HG02970 (cell line): ENCODE results near the gene NFATC2.

ENCODE experiments used
- ATAC-seq: cut with Tn5 transposase; IDR thresholded peaks from one replicate; pipeline ENCODE4 v1.9.1; 2021; ENCODE audit warnings: mild to moderate bottlenecking, moderate library complexity, moderate number of reproducible peaks; ENCODE audit not compliant: unreplicated experiment, low FRiP score

The NFATC2 gene

DNA sequence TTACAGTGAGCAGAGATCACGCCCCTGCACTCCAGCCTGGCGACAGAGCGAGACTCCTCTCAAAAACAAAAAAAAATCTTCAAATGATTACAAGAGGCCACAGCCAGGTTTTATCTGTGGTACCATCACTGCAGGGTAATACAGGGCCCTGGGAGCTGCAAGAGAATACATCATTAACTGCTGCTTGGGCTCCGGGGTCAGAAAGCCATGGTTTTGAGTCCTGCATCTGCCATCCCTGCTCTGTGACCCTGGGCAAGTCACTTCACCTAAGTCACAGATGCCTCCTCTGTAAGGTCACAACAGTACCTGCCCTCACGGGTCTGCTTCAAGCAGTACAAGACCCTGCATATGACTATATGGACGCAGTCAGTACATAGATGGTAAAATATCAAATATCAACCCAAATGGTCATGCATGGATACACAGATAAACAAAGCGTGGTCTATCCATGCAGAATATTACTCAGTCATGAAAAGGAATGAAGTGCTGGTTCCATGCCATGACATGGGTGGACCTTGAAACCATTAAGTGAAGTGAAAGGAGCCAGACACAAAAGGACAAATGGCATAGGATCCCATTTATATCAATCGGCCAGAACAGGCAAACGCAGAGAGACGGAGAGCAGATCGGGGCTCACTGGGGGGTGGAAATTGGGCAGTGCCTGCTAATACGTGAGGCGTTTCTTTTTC lies 83.6 kb downstream of the NFATC2 start:
- ATAC-seq, result no peak

DNA sequence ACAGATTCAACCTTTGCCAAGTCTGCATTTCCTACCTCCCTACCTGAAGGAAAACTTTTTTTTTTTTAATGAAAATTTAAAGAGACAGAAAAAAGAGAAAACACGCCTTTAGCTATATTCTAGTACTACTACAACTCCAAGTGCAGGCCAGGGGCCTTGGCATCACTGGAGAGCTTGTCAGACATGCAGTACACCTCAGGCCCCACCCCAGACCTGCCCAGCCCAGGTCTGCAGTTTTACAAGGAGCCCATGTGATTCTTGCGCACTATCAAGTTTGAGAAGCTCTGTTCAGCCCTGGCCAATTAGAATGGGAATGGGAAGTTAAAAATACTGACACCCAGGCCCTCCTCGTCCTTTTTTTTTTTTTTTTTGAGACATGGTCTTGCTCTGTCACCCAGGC lies 85.0 kb downstream of the NFATC2 start:
- no peak for ATAC-seq

DNA sequence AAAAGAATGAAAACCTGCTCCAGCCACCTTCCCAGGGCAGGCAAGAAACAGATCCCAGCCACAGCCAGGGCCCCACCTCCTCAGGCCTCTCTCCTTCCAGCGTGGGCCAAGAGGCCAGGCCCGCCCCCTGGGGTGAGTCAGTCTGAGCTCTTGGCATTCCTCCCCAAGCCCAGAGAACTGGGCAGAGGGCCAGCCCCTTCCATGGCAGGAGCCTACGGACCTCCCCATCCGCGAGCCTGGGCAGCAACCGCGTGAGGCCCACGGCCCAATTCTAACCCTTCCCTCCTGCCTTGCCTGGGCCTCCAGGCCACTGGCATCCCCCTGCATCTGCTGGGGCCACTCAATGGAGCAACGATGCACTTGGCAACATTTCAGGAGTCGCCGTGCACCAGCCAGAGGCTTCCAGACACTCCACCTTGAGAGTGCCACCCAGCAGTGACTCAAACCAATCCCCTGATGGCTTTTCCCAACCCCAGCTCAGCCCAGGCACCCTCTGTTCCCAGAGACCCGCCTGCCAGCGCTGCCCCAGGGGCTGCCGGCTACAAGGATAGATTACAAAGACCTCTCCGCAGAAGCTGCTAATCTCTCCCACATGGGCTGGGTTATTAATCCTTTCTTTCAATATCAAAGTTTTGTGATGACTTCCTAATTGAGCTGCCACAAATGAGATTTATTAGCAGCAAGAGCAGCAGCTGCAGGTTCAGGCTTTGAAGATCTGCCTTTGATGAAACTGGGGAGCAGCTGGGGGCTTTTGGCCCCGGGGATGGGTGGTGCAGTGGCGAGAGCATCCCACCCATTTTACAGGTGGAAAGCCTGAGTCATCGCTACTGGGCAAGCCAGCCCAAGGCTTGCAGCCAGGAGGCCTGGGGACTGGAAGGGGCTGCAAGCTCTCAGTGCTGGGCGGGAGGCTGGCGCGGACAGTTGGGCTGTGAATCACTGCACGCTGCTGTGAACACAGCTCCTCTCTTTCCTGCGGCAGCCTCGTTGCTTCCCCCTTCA lies 85.7 kb downstream of the NFATC2 start:
- ATAC-seq, result no peak

DNA sequence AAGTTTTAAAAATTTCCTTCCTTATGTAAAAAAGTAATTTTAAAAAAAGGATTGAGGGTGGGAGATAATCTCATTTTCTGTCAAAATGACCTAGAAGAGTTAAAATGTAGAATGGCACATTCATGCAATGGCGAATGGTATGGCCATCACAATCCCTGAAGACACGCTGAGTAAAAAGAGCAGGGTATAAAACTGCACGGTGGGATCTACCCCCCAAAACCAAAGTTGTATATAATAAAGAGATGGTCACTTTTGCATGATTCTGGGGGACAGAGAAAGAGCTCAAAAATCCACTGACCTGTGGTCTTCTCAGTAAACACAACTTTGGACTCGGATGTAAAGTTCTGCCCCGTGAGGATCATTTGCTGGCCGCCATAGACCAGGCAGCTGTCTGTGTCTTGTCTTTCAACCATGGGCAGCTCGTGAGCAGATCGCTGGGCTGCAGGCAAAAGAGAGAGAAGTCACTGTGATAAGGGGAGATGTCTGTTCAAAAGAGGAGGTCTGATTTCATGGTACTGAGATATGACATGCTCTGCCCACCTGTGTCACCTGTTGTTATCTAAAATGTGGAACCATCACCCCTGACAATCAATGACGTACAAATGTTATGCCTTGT lies 88.2 kb downstream of the NFATC2 start:
- no peak for ATAC-seq

DNA sequence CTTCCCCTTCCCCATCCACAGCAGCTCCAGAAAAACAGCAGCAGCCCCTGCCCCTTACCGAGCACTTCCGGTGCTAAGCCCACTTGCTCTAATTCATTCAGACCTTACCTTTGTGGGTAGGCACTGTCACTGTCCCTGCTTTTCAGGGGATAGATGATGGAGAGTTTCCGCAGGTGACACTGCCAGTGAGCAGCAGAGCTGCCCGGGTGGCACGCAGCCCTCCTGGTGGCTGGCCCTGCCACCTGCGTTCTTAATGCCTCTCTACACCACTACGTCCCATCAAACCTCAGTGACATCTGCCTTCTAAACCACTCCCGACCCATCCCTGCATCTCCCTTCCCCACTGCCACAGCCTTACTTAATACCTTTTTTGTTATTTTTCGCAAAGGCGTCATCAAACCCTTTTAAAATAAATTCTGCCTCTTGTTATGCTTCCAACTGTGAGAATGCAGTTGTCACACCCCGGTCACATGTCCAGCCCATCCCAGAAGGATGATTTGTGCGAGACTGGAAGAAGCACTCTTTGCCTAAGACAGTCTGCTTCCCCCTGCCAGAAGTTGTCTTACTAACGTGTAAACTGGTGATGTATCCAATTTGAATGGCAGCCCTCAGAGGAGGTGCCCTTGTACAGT lies 89.7 kb downstream of the NFATC2 start:
- ATAC-seq, result no peak

DNA sequence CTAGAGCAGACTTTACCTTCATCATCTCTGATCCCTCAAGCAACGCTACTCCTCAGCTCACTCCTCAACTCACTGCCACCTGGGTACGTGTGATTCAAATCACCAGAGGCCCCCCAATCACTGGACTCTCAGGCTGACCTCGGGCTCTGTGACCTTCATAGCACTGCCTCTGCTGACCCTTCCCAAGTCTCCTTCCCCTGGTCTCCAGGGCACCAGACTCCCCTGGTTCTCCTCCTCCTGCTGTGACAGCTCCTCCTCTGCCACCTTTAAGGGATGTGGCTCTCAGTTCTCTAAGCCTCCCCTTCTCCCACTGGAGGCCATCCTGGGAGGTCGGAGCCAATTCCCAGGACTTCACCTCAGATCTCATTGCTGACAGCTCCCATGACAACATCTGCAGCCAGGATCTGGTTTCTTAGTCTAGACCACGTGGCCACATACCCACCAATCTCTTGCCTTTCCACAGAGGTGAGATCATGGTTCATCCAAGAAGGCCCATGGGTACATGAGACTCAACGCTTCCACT lies 90.4 kb downstream of the NFATC2 start:
- ATAC-seq, result no peak

DNA sequence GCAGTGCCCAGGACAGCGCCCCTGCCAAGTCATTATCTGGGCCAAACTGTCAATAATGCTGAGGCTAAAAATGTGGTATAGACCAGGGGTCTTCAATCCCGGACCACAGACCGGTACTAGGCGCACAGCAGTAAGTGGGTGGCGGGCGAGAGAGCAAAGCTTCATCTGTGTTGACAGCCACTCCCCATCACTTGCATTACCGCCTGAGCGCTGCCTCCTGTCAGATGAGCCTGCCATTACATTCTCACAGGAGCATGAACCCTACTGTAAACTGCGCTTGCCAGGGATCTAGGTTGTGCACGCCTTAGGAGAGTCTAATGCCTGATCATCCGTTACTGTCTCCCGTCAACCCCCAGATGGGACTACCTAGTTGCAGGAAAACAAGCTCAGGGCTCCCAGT lies 91.0 kb downstream of the NFATC2 start:
- no peak for ATAC-seq

DNA sequence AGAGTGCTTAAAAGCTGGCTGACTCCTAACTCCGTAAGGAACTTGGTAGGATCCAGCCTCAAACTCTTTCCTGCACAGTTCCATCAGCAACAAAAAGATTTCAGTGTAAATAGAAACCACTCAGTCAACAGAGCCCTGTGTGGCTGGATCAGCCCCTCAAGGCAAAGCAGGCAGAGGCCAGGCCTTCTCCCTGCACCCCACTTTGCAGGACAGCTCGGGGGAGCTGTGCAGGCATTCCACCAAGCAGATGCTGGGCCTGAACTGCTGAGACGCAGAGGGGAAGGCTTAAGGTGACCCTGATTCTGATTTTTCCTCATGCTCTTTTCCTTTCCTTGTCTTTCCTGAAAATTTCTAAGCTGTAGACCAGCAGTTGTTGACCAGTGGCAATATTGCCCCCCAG lies 91.5 kb downstream of the NFATC2 start:
- no peak for ATAC-seq

DNA sequence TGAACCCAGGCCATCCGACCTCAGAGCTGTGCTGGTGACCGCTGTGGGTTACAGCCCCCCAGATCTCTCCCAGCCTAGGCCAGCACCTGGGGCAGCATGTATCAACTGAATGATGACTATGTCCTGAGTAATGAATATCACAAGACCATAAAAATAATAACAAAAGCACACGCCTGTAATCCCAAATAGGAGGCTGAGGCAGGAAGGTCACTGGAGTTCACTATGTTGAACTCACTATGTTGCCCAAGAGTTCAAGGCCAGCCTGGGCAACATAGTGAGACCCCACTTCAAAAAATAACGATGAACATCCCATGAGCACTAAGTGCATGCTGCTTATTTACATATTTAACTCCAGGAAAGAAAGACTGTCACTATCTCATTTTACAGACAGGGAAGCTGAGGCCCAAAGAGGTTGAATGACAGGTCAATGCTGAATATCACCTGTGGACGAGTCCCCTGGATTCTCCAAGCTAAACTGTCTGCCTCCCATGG lies 92.3 kb downstream of the NFATC2 start:
- ATAC-seq, result no peak

DNA sequence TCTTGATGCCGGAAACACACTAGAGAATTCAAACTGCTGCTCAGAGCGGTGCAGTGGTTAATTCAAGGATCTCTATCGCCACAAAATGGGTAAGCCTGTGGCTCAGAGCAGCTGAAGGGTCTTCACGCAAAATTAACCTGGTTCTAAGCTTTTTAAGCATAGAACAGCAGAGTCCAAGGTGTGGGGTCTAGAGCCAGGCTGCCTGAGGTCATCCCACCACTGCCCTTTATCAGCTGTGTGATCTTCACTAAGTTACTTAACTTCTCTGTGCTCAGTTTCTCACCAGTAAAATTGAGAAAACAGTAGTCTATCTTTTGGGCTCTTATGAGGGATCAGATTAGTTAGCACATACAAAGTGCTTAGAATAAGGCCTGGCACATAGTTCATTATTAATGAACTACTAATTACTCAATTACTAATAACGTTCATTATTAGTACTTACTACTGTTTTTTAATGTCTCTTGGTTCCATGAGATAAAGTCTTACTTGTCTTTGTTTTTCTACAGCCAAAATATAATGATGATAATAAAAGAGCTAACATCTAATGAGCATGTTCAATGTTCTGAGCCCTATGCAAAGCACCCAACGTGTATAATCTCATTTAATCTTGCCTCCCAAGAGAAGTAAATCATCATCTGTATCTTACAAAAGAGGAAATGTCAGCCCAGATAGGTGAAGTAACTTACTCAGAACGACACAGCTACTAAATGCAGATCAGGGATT lies 92.9 kb downstream of the NFATC2 start:
- no peak for ATAC-seq

DNA sequence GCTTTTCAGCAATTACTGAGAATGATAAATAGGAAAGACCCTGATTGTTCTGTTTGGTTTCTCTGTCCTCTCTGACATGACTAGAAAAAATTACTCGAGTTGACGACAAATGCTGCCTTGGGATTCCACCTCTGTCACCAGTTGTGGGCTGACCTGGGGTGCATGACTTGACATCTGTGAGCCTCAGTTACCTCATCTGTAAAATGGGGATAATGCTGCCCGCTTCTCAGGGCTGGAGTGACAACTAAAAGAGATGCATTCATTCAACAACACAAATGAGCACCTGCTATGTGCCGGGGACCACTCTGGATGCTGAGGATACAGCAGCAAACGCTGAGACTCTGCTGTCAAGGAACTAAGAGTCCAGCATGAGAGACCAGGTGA lies 94.8 kb downstream of the NFATC2 start:
- no peak for ATAC-seq

DNA sequence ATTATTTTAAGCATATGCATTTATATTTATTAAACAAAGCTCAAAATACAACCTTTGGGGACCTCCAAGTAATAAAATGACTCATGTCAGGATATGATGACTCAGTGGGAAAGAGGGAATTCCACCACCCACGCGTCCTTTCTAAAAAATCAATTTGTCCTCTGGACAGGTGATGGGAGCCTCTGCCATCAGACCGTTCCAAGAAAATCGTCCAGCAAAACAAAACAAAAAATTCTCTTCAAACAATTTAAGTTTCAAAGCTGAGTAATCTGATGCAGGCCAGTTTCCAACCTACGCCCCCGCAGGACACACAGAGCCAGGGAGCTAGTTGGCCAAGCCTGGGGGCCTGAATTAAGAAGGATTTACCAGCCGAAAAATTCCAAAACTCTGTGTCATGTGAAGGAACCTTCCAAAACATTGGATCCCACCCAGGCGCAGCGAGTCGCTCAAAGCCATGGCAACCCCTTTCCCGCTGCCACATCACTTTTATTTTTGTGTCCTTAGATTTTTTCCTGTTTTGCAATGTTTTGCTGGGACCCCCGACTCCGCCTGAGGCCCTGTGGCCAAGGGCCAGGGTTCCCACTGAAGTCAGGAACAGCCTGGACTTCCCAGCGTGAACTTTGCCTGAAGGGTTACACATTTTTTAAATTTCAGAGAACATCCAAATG lies 95.3 kb downstream of the NFATC2 start:
- ATAC-seq, result no peak

DNA sequence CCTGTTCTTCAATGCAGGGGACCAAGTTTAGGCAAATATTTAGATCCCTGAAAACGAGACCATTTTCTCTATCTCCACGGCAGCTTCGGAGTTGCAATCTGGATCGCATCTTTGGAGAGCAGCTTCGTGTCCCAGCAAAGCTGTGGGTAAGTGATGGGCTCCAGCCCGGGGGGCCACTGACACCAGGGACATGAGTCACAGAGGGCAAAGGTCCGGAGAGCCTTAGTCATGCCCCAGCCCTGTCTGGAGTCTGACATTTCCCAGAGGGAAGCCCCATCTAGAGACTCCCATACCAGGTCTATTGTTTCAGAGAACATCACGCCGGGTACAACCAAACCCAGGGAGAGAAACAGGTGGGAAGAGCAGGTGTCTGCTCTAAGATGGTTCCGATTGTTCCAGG lies 95.9 kb downstream of the NFATC2 start:
- ATAC-seq, result no peak

DNA sequence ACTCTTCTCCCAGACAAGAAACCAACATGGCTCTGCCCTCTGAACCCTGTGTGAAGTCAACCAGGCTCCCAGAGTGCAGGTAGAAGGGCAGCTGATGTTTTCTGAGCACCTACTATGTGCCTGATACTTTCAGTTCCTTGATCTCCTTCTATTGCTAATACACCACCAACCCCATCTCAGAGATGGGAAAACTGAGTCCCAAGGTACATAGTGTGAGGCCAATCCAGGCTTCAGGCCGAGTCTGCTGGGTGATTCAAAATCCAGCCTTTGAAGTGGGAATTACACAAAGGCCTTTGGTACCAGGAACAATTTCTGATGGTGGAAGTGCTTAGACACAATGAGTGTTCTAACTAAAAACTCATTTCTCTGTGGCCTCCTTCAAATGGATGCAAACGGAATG lies 96.3 kb downstream of the NFATC2 start:
- no peak for ATAC-seq

DNA sequence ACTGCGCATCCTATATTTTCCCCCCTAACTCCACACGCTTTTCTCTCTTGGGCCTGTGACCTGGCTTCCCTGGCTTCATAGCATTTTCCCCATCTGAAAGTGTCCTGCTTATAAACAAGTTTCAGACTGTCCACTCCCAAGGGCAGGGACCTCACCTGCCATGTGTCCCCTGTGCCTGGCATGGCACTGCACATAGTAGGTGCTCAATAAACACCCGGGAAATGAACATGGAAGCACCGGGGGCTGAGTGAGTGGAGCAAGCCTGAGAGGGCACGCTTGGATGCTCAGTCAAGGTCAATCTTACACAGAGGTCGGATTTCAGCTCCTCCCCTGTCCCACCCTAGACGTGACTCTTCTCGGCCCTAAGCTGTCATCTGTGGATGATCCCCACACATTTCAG lies 96.9 kb downstream of the NFATC2 start:
- no peak for ATAC-seq

DNA sequence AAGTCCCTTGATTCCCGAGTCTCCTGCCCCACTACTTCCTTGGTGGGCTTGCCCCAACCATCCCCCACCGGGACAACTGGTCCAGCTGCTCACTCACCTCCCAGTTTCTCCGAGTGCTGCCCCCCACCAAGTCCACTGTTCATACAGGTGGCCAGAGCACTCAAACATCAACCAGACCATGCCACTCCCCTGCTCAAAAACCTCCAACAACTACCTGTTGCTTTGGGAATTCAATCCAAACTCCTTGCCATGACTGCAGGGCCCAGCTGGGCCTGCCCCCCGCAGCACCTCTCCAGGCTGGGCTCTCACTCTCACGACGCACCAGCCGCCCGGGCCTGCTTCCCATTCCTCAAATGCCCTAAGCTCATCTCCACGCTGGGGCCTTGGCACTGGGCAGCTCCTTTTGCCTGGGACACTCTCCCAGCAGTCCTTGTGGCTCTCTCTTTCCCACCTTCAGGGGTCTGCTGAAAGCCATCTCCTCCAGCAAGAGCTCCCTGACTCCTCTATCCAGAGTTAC lies 97.5 kb downstream of the NFATC2 start:
- ATAC-seq, result no peak

DNA sequence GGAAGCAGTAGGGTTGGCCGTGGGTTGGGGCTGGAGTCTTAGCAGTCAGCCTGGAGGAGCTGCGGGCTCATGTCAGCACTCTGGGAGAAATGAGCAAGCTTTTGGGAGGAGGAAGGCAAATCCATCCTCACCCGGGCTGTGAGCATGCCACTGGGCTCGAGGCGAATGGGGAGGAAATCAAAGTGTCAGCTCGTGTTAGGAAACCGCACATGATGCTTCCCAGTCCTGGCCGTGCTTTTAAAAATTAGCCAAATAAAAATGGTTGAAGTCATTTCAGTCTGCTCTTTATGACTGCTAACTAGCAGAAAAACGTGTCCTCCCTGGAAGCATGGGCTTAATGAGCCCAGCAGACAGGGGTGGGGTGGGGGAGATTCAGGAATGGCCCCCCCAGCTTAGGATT lies 98.1 kb downstream of the NFATC2 start:
- no peak for ATAC-seq

DNA sequence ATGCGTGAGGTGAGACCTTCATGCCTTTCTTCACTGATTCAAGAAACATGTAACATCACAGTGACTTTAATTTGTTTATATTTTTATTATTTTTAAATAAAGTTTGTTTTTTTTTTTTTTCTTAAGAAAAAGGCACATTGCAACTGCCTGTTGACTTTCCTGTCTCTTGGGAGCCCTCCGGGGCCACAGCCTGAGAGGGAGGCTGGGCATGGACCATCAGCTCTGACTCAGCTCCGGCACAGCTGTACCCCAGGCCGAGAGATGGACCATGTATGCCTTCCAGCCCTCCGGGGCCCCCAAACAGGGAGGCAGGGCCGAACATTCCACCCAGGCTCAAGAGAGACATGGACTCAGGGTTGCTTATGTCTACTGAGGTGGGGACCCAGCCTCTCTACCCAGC lies 99.9 kb downstream of the NFATC2 start:
- no peak for ATAC-seq

DNA sequence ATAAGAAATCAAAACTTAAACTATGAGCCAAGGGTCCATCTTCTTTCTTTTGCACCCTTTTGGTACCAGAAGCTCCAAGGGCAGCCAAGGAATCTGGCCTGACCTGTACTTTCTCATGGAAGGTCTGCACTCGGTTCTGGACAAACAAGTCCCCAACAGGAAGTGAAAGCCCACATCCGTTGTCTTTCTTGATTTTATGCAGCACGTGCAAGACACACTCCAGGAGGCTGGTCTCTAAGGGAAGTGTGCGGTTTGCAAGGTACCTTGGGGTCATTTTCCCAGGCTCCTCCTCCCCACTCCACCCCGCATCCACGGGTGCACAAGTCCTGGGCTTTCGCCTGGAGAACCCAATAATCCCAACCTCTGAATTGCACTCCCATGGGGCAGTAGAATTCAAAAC lies 101.9 kb downstream of the NFATC2 start:
- no peak for ATAC-seq
